GM21723 (cell line): ENCODE data around the gene THADA.
"Not testable (repeated sequence)": the region's sequence is repeated elsewhere in the genome, so short reads cannot be mapped to it uniquely, and the experiment has no call there.

Experiments
- ATAC-seq: cut with Tn5 transposase; IDR thresholded peaks from one replicate; pipeline ENCODE4 v1.9.1; 2021; ENCODE audit warnings: mild to moderate bottlenecking, moderate library complexity; ENCODE audit not compliant: unreplicated experiment

Gene THADA

GRCh38 chr2:43467891-43468290 is 127.9 kb downstream of the THADA start:
- no peak for ATAC-seq

GRCh38 chr2:43465234-43465633 is 130.6 kb downstream of the THADA start:
- no peak for ATAC-seq

DNA sequence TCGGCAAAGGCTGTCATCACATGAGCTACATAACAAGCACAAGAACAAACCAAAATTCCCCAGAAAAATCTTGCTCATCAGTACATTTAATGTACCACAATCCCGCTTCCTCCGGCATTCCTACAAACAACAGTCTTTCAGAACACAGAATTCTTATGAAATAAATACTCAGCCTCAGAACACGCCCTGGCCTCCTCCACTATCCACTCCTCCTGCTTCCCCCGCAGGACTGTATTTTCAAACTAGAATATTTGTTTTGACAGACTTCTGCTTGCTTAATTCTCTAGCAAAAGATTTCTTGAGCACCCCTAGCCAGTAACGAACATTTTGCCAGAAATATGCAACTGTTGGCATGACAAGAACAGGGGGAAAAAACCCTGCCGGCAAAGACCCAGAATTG is 131.2 kb downstream of the THADA start:
- ATAC-seq = no peak

DNA sequence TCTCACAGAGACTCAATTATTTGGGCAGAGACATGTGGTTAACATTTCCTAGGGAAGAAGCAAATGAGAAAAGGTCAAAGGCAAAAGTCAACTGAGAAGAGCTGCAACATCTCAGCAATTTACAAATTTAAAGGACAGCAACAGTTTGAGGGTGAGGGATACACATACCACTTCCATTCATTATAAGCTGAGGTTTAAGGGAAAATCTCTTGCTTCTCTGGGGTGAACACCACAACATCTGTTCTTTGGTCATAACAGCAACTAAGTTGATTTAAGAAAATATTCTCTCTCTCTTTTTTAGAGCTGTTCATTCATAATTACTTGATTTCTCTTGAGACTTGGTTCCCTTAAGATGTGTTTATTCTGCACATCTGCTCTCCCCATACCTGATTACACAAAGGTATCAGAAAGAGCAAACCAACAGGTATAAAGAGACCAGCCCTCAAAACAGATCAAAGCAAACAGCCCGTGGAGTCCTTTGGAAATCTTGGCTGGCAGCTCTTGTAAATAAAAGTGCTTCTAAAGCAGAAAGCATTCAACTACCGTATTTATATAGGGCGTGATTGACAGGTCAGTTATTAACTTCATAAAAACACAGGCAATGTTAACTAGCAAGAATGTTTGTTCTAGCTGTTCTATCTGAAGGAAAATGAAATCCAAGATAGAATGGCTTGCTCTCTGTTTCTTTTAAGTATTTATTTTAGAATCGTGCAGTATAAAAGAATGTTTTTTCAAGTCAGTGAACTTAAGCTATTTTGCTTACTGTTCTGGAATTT is 132.8 kb downstream of the THADA start:
- ATAC-seq = no peak

DNA sequence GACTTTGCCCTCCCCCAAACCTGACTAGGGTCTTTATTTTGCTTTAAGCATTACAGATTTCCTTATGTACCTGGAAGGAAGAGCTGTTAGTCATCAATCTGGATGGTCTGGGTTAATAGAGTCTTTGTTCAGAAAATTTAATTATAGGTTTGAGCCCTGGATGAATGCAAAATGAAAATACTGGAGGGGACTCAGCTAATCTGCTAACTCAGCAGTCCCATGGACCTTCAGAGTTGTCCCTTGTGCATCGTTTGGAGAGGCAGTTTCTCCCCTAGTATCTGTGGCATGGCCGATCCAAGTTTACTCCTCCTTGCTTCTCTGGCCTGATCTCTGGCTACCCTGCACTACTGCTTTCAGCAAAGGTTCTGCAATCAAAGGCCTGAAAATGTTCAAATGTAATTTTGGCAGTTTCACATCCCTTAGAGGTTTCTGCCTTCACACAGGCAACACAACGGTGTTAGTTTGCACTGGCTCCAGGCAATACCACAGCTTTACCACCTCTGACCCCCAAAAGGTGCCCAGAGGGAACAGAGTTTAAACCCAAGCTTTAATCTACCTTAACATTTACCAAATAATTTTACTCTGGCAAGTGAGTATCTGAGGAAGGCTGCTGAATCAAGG is 134.3 kb downstream of the THADA start:
- peak; percentile 91 for ATAC-seq

GRCh38 chr2:43460611-43461365 is 135.1 kb downstream of the THADA start:
- ATAC-seq = no peak

DNA sequence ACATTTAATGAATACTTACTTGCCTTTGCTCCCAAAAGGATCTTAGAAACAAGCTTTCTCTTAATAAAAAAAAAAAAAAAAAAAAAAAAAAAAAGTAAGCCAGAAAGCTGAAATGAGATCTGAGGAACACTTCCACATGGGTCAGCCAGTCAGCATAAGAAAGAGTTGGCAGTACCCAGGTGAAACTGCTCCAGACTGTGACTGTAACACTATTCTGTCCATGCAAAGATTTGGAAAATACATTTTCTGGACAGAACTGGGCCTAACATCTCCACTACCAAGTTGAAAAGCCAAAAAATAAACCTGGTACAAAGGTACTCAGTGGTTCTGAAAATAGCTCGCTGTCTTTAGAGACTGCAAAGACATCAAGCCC is 135.7 kb downstream of the THADA start:
- no peak for ATAC-seq

DNA sequence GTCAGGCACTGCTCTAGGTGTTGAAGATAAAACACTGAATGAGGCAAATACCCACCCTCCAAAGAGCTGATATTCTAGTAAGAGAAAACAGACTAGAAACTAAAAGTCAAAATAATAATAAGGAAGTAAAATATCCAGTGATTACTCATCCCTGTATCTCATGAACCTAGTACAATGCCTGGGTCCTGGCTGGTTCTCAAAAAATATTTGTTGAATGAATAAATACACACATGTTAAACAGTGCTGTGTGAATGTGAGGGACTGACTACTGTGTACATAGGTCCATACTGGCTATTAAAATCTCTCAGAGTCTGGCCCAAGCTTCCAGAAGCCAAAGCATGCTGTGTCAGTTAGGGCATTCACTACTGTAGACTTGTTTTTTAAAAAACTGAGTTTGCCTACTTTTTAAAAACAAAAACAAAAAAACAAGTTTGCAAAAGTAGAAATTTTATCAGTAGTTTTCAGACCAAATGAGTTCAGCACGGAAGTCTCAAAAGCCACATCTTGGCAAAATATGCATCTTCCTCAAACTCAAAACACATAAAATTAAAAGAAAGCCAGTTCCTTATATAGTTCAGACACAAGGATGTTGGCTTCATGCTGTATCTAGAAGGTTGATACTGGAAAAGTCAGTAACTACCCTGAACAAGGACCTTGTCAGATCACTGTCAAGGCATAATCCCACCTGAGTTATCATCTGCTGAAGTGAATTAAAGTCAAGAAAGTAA is 136.2 kb downstream of the THADA start:
- ATAC-seq = no peak

DNA sequence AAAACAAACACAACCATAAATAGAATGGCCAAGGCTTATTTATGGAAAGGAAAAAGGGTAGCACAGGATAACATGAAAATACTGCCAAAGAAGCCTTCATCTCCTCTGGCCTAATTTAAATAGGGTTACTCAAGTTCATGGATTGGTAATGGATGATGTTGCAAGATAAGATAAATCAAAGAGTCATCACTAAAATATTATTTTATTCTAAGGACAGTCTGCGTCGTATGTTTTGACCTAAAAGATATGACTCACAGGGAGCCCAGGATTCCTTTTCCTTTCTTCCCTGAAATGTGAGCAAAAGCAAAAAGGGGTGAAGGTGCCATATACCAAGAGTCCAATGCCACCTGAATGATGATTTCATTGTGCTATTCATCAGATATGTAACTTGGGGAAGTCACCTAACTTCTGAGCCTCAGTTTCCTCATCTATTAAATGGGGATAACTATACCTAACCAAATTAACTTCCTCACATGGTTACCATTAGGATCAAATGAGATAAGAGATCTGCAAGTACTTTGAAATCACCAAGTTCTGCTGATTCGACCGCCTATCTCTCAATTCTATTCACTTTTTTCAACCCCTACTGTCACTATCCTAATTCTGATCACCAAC is 137.7 kb downstream of the THADA start:
- ATAC-seq = no peak

DNA sequence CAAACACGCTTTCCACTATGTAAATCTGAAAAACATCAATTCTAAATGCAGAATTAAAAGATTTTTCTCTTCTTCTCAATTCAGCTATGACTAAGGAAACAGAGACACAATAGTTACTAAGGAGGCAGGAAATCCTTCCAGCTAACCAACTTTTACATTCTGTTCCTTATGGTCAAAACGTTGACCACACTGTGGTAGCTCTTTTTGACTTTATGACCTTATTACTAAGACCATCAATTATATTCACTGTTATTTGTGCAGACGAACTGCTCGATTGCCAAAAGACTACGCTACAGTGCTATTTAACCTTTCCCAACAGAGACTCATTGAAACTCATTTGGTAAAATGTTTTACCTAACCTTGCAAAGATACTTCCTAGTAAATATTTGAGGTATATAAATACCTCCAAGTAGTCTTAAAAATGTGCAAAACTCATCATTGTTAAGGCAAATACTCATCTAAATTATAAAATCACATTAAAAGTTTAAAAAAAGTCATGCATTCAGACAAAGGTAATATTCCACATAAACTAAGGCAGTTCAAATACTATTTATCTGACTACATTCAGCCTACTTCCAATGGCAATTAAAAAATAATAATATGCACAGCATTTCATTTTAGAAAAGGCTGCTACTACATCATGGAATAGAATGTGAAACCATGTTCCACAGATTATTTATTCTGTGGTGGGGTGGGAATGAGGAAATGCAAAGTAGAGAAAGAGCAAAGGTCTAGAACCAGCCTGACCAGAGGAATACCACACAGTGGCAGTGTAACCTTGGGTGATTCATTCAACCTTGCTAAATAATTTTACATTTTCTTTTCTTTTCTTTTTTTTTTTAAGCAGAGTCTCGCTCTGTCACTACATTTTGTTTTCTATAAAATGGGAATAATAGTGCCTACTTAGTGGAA is 139.9 kb downstream of the THADA start:
- ATAC-seq = no peak

- no peak for ATAC-seq
These were observed 140.5 kb downstream of the THADA start for GRCh38 chr2:43455296-43455695.

DNA sequence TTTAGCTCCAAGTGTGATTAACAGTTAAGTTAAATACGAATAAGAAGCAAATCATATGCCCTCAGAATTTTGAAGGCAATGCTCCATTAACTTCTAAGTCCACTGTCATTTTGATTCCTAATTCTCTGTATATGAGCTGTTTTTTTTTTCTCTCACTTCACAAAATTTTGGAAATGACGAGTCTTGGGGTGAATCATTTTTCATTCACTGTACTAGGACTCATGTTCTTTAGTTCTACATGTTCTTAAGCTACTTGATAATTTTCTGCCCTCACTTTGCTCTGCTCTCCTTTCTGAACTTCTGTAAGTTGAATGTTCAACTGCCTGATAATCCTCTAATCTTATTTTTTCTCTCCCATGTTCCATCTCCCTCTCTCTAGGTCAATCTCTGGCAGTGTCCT is 141.0 kb downstream of the THADA start:
- ATAC-seq = no peak

DNA sequence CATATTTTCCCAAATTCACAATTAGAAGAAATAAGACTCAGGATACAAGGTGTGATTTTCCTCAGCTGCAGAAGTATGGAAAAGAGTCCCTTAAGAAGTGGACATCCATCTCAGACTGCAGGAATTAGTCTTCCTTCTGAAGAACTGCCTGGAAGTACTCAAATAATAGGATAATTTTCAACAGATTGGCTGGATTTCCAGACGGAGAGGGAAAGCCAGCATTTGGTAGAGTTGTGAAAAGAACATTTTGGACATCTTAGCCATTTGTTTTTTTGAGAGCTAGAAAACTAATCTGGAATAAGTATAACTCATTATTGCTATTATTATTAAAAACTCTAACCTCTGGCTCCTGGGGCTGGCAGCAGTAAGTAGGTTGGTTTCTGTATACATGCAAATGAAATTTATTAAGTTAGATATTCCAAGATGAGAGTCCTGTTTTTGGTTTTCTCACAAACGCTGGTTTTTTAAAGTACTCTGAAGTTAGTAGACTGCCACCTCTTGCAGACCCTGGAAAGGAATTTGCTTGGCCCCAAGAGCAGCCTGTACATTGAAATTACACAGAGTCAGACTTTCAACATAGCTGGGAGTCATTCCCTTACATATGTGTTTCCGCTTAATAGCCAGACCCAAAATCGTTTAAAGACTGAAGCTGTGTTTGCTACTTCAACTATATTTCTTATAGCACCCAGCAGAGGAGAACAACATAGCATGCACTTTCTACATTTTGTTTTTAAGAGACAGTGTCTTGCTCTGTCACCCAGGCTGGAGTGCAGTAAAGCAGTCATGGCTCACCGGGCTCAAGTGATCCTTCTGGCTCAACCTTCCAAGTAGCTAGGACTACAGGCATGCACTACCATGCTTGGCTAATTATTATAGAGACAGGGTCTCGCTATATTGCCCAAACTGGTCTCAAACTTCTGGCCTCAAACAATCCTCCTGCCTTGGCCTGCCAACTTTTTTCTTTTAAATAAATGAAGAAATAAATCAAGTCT is 142.4 kb downstream of the THADA start:
- no peak for ATAC-seq

DNA sequence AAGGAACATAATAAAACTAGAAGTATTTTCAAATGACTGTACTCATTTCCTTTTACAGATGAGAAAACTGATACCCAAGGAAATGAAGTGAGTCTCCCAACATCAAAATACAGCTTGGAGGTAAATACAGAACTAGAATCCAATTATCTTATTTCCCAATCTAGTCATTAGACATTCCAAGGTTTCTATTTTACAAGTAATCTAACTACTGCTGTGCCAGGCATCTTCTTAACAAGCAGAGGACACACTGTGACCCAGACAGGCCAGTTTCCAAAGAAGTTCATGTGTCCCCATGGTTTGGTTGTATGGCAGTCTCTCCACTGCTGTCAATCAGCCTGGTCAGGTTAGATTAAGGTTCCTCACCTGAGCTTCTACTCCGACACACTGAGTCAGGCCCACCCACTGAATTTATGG is 143.5 kb downstream of the THADA start:
- ATAC-seq = no peak

DNA sequence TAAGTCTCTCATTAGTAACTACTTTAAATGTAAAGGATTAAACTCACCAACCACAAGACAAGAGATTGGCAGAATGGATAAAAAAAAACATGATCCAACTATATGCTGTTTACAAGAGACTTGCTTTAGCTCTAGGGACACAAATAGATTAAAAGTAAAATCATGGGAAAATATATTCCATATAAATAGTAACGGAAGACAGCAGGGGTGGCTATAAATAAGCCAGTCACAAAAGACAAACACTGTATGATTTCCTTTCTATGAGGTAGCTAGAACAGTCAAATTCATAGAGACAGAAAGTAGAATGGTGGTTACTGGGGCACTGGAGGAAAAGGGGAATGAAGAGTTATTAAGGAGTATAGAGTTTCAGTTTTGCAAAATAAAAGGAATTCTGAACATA is 145.2 kb downstream of the THADA start:
- no peak for ATAC-seq

DNA sequence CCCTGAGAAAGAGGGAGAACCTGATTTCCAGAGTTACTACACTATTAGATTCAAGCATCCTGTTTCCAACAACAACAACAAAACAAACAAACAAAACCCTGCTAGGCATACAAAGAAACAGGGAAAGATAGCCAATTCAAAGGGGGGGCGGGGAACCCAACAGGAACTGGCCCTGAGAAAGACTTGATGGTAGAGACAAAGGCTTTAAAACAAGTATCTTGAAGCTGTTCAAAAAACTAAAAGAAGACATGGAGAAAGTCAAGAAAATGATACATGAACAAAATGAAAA is 147.1 kb downstream of the THADA start:
- ATAC-seq = no peak

GRCh38 chr2:43448011-43448821 is 147.6 kb downstream of the THADA start:
- no peak for ATAC-seq

GRCh38 chr2:43446755-43447154 is 149.1 kb downstream of the THADA start:
- not testable (repeated sequence) for ATAC-seq
